ENCODE data around the gene TP53I13.

The TP53I13 gene

GRCh38 chr17:29567304-29567553 is 1.3 kb upstream of the TP53I13 start:
- no peak for DNase-seq (ENCODE audit: low read depth)

- DNase-seq (ENCODE audit: low read depth) = no peak
Measured at GRCh38 chr17:29567554-29568330, 759 bp upstream of the TP53I13 start.

- no peak for DNase-seq (ENCODE audit: low read depth)
Measured at GRCh38 chr17:29569245-29569950, 897 bp downstream of the TP53I13 start.

- DNase-seq (ENCODE audit: low read depth) = no peak
Measured at GRCh38 chr17:29570521-29570920, 2.0 kb downstream of the TP53I13 start.

- no peak for DNase-seq (ENCODE audit: low read depth)
Measured at GRCh38 chr17:29571486-29571882, 3.0 kb downstream of the TP53I13 start.

GRCh38 chr17:29571883-29572681 is 3.6 kb downstream of the TP53I13 start:
- no peak for DNase-seq (ENCODE audit: low read depth)

GRCh38 chr17:29572691-29573557 is 4.4 kb downstream of the TP53I13 start:
- DNase-seq (ENCODE audit: low read depth) = no peak

GRCh38 chr17:29573558-29573869 is 5.0 kb downstream of the TP53I13 start:
- DNase-seq (ENCODE audit: low read depth) = no peak

GRCh38 chr17:29573871-29574731 is 5.6 kb downstream of the TP53I13 start:
- no peak for DNase-seq (ENCODE audit: low read depth)

GRCh38 chr17:29574732-29575510 is 6.4 kb downstream of the TP53I13 start:
- no peak for DNase-seq (ENCODE audit: low read depth)

GRCh38 chr17:29575511-29576213 is 7.2 kb downstream of the TP53I13 start:
- no peak for DNase-seq (ENCODE audit: low read depth)

GRCh38 chr17:29576214-29577000 is 7.9 kb downstream of the TP53I13 start:
- DNase-seq (ENCODE audit: low read depth) = no peak

GRCh38 chr17:29577001-29577370 is 8.5 kb downstream of the TP53I13 start:
- no peak for DNase-seq (ENCODE audit: low read depth)

GRCh38 chr17:29577385-29578211 is 9.1 kb downstream of the TP53I13 start:
- no peak for DNase-seq (ENCODE audit: low read depth)

- DNase-seq (ENCODE audit: low read depth) = no peak
Measured at GRCh38 chr17:29578626-29579485, 10.4 kb downstream of the TP53I13 start.

GRCh38 chr17:29579866-29580771 is 11.6 kb downstream of the TP53I13 start:
- no peak for DNase-seq (ENCODE audit: low read depth)

Measured in HS-5 (cell line).